Activated CD4-positive, CD25-positive, alpha-beta regulatory T cell treated with anti-CD3 and anti-CD28 coated beads, Interleukin-2, amount 50 U/mL, for 16 hours (primary cell): ENCODE results near the gene ACOXL.

Source experiments
- DNase-seq: peaks from one replicate; pipeline ENCODE4 v3.0.0-alpha.2; 2020; ENCODE audit warnings: low read depth, low spot score

ACOXL gene

GRCh38 chr2:110875384-110875725, 143.0 kb downstream of the ACOXL start:
- no peak for DNase-seq

GRCh38 chr2:110876167-110876999, 144.0 kb downstream of the ACOXL start:
- no peak for DNase-seq

DNA sequence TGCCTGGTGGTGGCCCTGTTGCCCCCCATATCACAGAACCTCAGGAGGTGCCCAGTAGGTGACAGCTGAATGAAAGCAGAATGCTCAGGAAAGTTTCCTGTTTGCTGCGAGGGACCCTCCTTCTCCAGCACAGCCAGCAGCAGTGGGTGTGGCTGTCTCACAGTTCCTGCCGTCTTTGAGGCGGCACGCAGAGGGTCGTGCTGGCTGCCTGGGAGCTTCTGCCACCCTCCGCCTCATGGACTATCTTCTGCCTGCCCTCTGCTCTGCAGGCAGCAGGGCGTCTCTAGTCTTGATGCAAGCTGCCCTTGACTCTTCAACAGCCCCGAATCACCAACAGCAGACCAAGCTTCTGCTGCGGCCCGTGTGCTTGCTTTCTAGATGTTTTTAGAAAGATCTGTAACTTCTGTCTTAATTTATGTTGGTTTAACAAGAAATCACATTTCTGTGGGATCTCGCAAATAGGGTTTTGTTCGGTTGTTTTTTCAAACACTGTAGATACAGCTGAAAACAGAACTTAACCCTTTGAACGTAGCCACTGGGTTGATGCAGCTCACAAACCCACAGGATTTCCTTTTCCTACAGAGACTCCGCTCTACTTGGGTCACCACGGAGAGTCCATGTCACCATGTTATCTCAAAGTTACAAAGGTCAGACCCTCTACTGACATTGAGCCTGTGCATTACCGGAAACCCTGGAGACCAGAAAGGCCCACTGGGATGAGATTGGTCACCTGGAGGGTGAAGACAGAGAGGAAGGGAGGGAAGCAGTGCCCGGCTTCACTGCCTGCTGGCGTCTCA, 144.9 kb downstream of the ACOXL start:
- DNase-seq: no peak

- DNase-seq: no peak
Observed at GRCh38 chr2:110878150-110878549, 145.8 kb downstream of the ACOXL start.

GRCh38 chr2:110881908-110882307, 149.5 kb downstream of the ACOXL start:
- DNase-seq: no peak

- no peak for DNase-seq
Observed at GRCh38 chr2:110883406-110883805, 151.0 kb downstream of the ACOXL start.

DNA sequence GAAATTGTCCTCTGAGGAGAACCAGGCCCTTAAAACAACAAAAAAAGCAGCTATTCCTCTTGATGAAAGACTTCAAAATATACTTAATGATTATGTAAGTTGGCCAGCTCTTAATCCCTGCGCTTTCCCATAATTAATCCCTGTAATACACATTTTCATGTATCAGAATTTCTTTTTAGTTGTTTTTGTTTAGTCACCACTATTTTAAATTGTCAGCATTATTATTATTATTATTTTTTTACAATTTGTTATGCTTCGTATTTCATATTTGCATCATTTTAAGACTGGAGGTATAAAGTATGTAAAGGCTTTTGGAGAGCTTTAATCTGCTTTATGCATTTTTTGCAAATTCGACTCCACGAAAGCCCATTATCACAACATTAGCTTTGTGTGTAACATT, 152.9 kb downstream of the ACOXL start:
- DNase-seq: no peak

- DNase-seq: no peak
Observed at GRCh38 chr2:110886826-110887573, 154.6 kb downstream of the ACOXL start.

DNA sequence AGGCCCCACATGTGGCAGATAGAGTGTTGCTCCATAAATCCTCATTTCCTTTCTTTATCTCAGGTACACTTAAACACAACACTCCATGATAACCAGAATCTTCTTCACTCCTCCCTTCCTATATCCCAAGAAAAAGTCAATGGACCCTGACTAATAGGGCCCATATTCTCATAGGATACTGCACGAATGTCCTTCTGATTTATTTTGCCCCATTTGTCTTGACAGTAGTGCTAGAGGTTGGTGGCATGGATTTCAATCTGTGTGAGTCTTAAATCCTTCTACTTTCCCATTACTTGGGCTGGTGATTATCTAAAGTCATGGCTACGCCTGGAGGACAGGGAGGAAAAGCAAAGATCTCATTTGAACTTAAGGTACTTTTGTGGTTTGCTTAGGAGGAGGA, 156.0 kb downstream of the ACOXL start:
- no peak for DNase-seq

- no peak for DNase-seq
Observed at GRCh38 chr2:110891626-110892025, 159.3 kb downstream of the ACOXL start.

GRCh38 chr2:110896226-110896625, 163.9 kb downstream of the ACOXL start:
- DNase-seq: no peak

DNA sequence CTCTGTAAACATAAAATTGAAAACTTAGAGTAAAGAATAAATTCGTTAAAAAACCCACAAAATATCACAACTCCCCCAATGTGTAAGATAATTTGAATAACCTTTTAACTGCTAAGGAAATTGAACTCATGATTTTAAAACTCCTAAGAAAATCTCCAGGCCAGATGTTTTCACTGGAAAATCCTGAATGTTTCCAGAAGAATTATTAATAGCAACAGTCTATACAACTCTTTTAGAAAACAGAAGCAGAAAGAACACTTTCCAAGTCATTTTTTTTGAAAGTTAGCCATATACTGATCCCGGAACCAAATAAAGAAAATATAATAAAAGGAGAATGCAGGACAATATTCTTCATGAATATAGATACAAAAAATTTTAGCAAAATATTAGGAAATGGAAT, 165.6 kb downstream of the ACOXL start:
- DNase-seq: no peak

- no peak for DNase-seq
Observed at GRCh38 chr2:110900191-110900590, 167.8 kb downstream of the ACOXL start.

DNA sequence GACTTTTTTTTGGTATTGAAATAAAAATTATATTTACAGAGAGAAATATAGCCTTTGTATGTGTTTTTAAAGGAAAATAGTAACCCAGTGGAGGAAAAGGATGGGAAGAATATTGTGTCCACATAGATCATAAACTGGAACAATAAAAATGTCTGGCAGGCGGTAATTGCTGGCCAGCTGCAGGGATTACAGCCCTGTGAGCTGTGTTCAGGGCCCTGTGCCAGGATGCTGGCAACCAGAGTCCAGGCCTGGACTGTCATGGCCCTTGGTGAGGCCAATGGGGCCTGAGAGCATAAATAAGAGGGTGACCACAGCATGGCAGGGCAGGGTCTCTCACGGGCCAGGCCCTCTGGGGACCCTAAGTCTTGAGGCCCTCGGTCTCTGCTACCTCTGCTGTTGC, 171.2 kb downstream of the ACOXL start:
- DNase-seq: no peak

- no peak for DNase-seq
Observed at GRCh38 chr2:110904116-110904778, 171.9 kb downstream of the ACOXL start.

GRCh38 chr2:110904779-110905148, 172.4 kb downstream of the ACOXL start:
- DNase-seq: no peak

- DNase-seq: no peak
Observed at GRCh38 chr2:110905217-110905616, 172.8 kb downstream of the ACOXL start.

GRCh38 chr2:110906613-110907298, 174.4 kb downstream of the ACOXL start:
- DNase-seq: no peak

DNA sequence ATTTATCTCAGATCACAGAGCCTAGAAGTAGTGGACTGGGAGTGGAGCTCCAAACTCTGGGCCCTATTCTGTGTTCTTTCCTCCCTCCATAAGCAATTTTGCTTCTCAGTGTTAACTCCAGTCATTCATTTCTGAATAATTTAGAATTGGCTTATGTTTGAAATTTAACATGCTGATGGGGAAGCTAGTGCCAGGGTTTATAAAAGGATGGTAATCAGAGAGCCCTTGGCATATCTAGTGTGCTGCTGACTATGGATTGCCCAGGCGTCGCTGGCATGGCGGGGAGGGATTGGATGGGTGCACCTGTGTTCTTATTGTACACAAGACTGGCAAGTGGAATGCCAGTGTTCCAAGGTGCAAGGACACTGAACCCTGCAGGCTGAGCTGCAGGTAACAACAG, 177.1 kb downstream of the ACOXL start:
- DNase-seq: no peak

GRCh38 chr2:110910423-110910822, 178.1 kb downstream of the ACOXL start:
- DNase-seq: no peak

DNA sequence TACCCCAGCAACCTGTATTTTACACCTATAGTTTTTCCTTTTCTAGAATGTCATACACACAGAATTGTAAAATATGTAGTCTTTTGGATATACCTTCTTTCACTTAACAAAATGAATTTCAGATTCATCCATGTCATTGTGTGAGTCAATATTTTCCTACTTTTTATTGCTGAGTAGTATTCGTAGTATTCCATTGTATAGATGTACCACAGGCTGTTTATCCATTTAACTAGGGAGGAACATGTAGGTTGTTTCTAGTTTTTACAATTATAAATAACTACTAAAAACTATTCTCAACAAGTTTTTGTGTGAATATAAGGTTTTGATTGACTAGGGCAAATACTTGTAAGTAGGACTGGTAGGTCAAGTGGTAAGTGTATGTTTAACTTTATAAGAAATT, 187.4 kb downstream of the ACOXL start:
- no peak for DNase-seq
